AG09319 (cell line): Measurements from ENCODE around the gene LRP5.
A peak's percentile ranks its signal among the peaks of the same experiment; 100 is the strongest.

Experiments used
- DNase-seq: peaks from one replicate; pipeline ENCODE4 v3.0.0-alpha.2; 2010; ENCODE audit warnings: low read depth; ENCODE audit errors: extremely low read depth
- CTCF ChIP-seq: IDR thresholded peaks from 2 replicates; pipeline ENCODE4 v1.5.1; 2011; ENCODE audit warnings: low read depth, mild to moderate bottlenecking, inconsistent platforms, low read length, moderate library complexity

LRP5 gene

GRCh38 chr11:68352591-68352990 lies 40.2 kb downstream of the LRP5 start:
- TF ChIP-seq CTCF, result no peak
- DNase-seq, result no peak

- no peak for TF ChIP-seq CTCF
- DNase-seq, result no peak
Observed at GRCh38 chr11:68353118-68353517, 40.7 kb downstream of the LRP5 start.

- no peak for TF ChIP-seq CTCF
- DNase-seq, result no peak
Observed at GRCh38 chr11:68353669-68354068, 41.3 kb downstream of the LRP5 start.

GRCh38 chr11:68354148-68354872 lies 41.9 kb downstream of the LRP5 start:
- DNase-seq, result peak; percentile 90
- no peak; the same call in 1 of the 2 replicates for TF ChIP-seq CTCF

GRCh38 chr11:68355471-68355870 lies 43.1 kb downstream of the LRP5 start:
- no peak for DNase-seq

GRCh38 chr11:68357568-68357967 lies 45.2 kb downstream of the LRP5 start:
- TF ChIP-seq CTCF, result no peak
- no peak for DNase-seq

More at GRCh38 chr11:68355471-68355870, 43.1 kb downstream of the LRP5 start:
- no peak for TF ChIP-seq CTCF

- no peak for DNase-seq
- no peak for TF ChIP-seq CTCF
Observed at GRCh38 chr11:68358416-68358815, 46.0 kb downstream of the LRP5 start.
